Measurements from ENCODE around the gene OTOR.

Gene OTOR, protein sequence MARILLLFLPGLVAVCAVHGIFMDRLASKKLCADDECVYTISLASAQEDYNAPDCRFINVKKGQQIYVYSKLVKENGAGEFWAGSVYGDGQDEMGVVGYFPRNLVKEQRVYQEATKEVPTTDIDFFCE

DNA sequence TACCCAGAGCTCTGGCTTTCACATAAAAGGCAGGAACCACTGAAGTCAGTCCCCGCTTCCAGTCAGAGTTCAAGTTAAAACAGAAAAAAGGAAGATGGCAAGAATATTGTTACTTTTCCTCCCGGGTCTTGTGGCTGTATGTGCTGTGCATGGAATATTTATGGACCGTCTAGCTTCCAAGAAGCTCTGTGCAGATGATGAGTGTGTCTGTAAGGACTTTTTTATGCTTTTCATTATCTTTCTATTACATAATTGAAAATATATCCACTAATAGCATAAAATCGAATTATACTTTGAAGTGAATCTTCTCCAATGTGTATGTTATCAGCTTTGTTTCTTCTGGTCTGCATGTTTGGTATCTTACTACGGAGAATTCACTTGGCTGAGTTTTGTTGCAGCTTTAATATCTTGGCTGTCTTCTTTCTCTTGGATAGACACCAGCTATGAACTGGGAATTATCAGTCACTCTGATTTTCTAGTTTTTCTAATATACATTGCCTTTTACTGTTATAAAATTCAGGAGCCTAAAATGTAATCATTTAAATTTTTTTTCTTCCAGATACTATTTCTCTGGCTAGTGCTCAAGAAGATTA, at the start of gene OTOR:
OTOR (plus strand) TSS at position 51 of the 593 bp plus-strand sequence; CDS start at position 95, 44 bp downstream.
- DNase-seq (ENCODE audit: low read depth) = no peak

DNA sequence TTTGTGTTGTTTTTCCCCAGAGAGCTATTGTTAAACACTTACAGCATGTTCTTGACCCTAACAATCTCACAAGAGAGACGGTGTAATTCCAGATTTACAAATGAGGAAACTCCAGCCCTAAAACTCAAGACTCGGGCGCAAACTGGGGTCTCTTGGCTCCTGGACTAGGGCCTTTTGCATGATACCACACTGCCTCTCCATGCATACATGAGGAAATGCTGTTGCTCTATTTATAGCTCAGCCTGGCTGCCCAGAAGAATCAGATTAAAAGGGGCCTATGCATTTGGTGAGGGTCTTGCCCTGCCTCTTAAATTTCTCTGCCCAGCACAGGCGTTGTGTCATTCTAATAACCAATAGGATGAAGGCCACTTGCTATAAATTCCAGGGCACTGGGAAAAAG, 48.9 kb upstream of the OTOR start:
- DNase-seq (ENCODE audit: low read depth) = no peak

DNA sequence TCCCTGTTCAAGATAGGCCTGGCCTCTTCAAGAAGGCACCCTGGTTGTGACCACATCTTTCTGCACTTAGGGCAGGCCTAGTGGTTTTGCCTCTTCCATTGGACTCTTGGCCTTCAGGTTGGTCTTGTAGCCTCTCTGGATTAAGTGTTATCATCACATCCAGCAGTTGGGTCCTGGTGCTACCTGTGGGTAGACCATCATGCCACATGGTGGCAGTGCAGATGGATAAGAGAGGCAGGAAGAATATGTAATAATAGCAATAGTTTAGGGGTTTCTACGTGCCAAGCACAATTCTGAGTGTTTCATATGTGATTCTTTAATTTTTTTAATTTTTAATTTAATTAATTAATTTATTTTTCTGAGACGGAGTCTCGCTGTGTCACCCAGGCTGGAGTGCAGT, 46.9 kb upstream of the OTOR start:
- no peak for DNase-seq (ENCODE audit: low read depth)

DNA sequence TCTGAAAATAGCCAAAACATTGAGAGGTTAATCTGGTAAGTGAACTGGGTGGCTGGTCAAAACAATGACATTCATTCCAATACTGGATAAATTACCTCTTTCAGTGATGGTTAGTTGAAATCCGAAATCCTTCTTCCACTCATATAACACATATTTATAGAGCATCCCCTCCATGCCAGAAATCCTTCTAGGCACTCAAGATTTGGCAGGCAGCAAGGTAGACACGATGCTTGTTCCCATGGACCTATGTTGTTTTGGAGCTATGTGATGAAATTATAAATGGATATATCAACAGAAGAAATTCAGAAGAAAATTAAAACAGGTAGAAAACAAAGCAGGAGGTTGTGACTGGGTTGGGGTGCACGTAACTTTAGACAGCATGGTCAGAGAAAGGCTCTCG, 44.6 kb upstream of the OTOR start:
- no peak for DNase-seq (ENCODE audit: low read depth)

DNA sequence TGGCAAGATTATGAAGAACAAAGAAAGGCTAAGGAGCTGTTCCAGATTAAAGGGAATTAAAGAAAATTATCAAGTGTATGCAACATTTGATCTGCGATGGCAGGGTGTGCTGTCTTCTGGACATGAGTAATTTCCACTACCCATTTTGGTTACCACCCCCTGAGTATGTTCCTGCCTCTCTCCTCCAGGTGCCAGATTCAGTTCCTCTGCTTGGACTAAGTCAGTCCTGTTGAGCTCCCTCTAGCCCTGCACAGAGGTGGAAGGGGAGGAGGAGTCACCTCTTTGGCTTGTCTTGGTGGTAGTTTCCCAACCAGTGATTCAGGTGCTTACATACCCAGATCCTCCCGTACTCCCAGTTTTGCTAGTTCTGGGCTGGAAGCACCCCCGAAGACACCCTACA, 40.5 kb upstream of the OTOR start:
- DNase-seq (ENCODE audit: low read depth) = no peak

DNA sequence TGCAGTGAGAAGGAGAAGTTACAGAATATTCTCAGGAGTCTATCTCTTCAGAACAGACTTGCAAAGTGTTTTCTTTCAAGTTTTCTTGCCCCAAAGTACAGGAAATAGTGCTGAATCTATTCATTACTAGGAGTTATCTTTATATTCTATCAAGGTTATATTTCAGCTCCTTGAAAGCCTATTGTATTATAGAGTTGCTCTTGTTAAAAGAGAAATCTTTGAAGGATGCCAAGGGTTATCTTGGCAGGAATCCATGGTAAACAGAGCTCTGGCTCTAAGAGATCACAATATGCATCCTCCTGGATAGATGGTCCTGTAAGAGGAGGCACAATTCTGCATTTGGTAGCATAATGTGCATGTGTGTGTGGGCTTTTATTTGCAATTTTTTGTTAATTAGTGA, 39.6 kb upstream of the OTOR start:
- DNase-seq (ENCODE audit: low read depth) = no peak

DNA sequence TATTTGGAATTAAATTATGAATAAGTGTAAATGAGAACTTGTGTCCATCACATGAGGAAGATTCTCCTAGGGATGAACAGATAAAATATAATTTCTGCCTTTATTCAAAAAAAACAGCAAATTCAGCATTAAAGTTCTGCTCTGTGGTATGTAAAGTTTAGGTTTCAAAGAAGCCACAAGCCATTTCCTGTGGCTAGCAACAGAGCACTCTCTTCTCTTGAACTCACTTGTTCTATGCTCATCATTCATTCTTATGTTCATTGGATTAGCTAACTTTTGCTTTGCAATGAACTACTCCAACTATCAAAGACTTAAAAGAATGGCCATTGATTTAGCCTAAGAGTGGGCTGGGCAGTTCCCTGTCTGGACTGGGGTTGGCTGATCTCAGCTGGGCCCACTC, 39.1 kb upstream of the OTOR start:
- no peak for DNase-seq (ENCODE audit: low read depth)

DNA sequence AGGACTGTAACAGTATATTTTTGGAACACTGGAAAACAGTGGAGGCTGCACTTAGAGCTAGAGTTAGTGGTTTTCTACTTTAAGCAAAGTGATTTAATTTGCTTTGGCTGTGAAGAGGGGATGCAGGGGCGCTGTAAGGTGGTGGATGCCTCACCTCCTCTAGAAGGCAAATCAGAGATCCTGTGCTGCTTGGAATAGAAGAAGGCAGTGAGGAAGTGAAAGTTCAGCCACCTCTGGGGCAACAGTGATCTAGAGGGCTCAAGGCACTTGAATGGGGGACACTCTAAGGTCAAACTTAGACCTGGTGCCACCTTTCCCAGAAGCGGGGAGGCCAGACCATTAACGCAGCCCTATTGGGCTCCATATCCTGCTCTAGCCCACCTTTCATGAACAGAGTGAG, 37.4 kb upstream of the OTOR start:
- no peak for DNase-seq (ENCODE audit: low read depth)

DNA sequence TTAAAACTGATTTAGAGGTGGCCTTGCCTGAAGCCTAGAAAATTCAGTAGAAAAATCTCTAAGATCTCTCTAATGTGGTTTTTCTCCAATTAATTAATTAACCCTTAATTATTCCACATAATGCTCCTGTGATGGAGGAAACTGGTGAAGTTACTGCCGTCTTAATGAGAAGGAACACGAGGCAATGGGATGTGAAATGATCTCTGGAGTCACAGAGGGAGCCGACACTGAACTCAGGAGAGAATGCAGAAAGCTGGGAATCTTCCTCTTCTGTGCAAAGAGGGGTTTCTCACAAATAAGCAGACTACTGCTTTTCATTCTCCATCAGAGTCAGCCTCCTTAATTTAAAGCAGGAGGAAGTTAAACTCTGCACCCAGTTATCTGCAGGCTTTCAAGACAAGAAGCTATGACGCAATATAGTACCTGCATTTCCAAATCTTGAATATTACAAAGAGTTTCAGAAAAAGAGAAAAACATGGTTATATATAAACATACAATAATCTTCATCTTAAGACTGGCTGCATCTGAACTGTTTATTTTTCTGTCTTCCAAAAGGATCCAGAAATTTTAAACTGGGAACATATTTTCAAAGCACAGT, 36.4 kb upstream of the OTOR start:
- DNase-seq (ENCODE audit: low read depth) = no peak

DNA sequence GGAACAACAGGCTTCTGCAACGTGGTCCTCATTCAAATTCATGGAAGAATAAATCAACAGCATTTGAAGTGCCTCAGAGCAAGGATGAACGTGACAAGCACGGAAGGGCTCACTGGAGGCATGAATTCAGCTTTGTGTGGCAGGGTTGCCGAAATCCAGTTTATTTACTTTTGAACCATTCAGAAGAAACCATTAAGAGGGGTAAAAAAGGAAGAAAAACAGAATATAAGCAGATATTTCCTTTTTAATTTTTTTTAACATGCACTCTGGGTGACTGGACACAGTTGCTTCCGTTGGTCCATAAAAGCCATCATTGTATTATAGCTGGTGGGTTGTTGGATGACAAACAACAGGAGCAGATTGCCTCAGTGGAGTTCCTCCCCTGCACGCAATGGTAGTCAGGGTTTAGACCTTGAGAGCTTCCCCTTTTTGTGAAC, 35.6 kb upstream of the OTOR start:
- no peak for DNase-seq (ENCODE audit: low read depth)

DNA sequence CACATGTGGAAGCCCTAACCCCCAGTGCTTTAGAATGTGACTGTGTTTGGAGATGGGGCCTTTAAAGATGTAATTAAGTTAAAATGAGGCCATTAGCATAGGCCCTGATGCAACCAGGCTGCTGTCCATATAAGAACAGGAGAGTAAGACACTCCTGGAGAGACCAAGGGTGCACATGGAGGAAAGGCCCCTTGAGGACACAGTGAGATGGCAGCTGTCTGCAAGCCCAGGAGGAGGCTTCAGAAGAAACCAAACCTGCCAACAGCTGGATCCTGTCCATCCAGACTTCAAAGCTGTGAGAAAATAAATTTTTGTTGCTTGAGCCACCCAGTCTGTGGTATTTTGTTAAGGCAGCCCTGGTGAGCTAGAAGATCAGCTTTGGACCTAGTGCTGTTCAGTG, 35.1 kb upstream of the OTOR start:
- no peak for DNase-seq (ENCODE audit: low read depth)

DNA sequence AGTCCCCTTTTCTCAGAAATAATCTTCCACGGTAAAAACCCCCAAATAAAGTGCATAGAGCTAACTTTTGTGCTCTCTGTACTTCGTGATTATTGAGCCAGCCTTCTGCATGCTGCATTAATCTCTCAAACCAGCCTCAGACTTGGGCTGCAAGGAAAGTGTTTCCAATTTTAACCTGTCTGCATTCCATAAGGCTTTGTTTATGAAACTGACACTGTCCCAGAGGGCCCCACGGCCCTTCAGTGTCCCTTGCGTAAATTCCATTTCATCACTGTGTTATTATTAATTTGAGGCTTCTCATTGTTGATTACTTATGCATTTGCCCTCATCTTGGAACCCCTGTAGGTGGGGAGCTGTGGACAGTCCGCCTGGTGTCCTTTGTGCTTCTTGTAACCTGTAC, 33.9 kb upstream of the OTOR start:
- DNase-seq (ENCODE audit: low read depth) = no peak

DNA sequence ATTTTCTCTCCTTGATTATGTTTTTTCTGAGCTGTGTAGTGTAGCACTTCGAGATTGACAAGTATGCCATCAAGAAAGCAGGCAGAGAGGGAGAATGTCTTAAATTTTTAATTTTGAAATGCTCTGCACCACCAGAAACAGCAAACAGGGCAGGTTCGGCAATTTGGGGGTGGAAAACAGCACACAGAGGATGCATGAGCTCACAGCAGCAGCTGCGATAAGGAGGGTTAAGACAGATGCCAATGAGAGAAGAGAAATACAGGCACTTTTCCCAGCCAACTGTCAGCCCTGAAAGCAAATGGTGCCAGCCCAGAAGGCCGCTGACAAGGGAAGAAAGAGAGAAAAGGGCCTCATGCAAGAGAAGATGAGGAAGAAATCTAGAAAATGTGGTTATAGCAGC, 33.4 kb upstream of the OTOR start:
- no peak for DNase-seq (ENCODE audit: low read depth)

DNA sequence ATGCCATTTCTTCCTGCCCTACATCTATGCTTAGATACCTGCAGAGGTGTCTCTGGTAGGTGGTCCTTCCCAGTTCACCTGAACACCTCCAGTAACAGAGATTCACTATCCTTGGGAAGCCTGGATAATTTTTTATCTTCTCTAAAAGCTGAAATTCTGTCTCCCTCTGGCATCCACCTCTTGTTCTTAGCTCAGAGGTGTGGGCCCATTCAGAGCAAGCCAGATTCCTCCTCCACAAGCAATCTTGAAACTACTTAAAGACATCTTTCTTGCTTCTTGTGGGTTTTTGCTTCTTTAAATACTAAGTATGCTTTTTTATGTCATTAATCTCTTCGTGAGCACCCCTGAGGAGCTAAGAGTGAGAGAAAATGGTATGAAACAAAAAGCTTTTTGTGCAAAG, 28.7 kb upstream of the OTOR start:
- no peak for DNase-seq (ENCODE audit: low read depth)

DNA sequence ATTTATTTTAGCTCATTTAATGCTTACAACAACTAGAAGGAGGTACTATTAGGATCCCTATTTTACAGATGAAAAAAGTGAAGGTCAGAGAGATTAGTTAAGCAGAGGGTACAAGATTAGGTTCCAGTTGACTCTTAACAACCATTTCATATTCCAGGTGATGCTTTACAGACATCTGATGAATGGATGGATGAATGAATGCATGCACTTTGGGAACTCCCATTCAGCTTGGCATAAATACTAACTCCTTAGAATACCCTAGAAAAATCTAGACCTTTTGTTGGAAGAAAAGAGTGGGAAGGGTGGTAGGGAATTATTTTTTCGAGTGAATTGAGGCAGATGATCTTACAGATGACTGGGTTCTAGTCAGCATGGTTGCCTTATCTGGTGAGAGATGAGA, 19.1 kb upstream of the OTOR start:
- no peak for DNase-seq (ENCODE audit: low read depth)

DNA sequence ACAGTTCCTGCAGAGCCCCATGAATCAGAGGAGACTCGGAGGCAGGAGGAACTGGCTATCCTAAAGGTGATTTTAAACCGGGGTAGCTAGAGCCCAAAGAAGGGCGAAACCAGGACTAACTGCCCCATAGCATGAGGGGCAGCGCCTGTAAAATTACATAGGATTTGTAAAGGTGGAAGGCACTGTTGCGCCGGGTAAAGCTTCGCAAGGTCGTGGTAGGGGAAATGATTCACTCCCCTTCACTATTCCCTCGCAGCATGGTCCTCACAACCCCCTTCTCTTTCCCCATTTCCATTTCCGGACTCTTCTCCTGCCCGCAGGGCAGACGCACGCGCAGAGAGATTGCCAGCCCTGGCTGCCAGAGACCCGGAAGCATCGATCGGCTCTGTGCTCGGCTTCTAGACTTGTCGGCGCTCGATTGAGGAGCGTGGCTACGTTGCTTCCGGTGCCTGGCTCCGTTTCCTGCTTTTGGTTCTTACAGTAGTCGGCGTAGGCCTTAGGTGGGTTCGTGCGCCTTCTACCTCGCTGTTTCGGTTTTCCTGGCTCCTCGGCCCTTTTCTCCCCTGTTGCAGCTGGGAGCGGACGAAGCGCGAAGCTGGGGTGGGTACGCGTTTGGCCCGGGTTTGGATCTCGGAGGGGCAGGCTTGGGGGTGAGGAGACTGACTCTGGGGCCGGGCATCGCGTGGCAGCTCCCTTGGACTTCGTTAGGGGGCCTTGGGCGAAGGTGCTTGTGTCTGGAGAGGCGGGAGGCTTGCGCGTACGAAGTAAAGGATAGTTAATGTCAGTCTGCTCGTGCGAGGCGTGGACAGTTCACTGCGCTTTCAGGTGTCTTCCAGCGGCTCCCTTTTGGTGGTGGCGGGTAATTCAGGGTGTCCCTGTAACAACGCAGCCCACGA, 18.3 kb upstream of the OTOR start, which contains the start of gene SNRPB2:
SNRPB2 (plus strand) TSS at position 462 of the 896 bp plus-strand sequence. CDS start 1,677 bp downstream, outside the sequence.
- peak; percentile 89 for DNase-seq (ENCODE audit: low read depth)

DNA sequence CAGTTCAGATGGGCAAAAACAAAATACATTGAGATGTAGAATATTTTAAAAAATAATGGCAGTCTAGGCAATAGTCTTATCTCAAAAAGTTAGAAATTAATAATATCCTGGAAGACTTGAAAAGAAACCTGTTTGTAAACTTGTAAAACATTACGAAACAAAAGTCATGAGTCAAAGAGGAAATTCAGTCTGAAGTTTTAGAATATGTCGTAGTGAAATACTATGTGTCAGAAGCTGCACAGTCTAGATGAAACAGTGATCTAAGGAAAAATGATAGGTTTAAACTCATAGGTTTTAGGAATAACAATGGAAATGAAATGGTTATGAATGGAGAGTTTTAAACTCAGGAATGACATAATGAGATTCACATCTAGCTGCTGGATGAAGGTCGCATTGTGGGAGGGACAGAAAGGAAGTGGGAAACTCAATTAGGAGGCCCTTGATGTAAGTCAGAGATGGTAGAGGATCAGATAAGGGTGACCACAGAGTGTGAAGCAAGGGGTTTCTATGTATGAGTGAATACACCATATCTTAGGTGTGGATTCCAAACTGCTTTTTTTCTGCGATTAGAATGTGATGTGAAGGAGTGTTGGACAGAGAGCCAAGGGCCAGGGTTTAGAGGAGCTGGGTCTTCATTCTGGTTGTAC, 15.5 kb upstream of the OTOR start:
- DNase-seq (ENCODE audit: low read depth) = no peak

DNA sequence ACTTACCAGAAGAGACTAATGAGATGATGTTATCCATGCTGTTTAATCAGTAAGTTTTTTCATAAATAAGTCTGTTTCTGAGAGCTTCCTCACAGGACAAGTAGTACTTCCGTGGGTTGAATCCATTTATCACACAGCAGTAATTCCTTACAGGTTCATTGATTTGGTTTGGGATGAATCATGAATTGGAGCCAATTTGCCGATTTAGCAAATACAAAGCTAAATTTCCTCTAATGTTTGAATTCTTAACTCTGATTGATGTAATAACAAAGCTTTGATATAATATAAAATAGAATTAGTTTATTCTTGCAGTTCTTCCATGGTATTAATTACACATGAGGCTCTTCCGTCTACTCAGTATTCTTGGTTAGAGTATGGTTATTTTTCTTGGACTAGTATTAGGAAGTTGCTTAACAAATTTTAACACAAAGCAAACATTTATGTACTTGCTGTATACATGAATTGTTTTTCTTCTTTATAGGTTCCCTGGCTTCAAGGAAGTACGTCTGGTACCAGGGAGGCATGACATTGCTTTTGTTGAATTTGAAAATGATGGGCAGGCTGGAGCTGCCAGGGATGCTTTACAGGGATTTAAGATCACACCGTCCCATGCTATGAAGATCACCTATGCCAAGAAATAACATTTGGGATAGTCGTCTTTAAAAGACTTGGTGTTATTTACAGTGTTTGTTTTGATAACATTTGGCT, 7.6 kb upstream of the OTOR start:
- DNase-seq (ENCODE audit: low read depth) = no peak

DNA sequence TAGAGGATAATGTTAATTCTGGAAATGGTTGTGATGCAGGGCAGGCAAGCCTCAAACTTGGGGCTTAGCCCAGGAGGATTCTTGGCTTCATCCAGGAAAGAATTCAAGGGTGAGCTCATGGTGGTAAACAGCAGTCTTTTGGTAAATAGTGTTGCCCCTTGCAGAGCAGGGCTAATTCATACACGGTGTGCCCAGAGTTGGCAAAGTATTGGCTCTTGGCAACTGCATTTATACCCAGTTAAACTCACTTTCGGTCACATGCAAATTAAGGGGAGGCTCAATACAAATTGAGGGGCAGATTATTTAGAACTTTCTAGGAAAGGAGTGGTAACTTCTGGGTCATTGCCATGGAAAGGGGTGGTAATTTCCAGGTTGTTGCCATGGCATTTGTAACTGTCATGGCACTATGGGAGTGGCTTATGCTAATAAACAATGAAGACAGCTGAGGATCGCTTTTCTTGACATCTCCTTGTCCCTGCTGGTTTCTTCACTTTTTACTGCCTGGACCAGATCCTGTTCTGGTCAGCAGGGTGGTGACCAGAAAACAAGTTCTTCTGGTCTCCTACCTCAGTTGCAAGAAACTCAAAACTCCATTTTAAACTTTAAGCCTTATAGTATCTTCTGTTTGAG, 3.9 kb upstream of the OTOR start:
- DNase-seq (ENCODE audit: low read depth) = no peak

DNA sequence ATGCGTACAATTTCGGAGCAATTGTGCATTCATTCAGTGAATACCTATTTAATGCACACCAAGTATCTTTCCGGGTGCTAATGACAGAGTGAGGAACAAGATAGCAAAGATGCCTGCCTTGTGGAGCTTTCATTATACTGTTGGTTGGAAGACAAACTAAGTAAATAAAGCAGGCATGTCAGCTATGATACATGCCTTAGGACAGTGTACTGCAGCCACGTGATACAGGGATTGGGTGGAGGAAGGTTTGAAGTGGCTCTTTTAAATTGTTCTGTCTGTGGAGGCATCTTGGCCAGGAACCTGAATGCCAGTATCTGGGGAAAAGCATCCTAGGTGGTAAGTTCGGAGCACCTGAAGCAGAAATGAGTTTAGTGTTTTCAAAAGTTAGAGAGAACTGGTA, 3.0 kb upstream of the OTOR start:
- no peak for DNase-seq (ENCODE audit: low read depth)

DNA sequence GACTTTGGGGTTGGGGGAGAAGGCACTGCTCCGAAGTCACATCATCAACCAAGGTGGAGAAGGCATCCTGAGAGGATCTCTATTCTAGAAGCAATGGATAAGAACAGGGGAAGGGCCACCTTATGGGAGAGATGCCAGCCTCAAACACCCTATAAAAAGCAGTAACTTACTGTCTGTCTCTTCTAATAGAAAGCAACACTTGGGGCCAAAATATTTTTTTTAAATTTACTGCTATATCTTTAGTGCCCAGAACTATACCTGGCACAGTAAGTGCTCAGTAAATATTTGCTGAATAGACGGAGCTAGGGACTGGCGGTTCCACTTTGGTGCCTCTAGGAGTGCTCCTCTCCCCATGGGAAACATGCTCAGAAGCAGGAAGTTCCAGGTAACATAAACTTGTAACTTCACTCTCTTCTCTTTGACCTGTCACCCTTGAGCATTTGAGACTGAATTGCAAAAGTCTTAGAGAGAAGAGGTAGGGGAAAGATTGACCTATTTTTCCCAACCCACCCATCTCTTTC, 807 bp upstream of the OTOR start:
- DNase-seq (ENCODE audit: low read depth) = no peak

Measured in stimulated activated CD4-positive, alpha-beta T cell treated with anti-CD3 and anti-CD28 coated beads, Interleukin-2, amount 100 ng/mL, for 4 hours (primary cell).